Fibroblast of peridontal ligament (primary cell): Measurements from ENCODE around the gene JAM3.
A peak's percentile ranks its signal among the peaks of the same experiment; 100 is the strongest.

Experiments
- DNase-seq: peaks from one replicate; pipeline ENCODE4 v3.0.0-alpha.2; 2010; ENCODE audit errors: extremely low read depth

The JAM3 gene

DNA sequence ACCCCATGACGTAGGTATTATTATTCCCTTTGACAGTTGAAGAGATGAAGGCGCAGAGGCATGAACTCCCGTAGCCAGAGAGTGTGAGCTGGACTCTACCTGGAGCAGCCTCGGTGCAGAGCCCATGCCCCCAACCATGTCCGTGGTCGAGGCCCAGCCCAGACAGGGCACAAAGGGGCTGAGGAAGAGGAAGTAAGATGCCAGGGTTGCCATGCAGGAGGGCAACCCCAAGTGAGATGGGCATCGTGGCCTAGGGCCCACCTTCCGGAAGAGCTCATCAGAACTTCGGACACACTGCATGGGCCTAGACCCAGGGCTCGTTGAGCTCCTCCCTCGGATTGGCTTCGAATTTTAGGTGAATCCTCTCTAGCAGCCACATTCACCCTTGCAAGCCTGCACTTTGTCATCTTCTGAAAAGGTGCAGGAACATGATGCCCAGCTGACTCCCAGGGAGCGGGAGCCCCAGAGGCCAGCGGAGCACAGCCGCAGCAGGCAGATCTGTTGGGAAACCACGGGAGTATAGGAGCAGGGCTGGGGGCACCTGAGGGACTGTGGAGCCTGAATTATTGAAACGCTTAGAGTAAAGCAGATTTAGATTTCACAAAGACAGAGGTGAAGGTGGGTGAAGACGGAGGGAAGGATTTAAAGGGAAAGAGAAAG, 29.0 kb upstream of the JAM3 start:
- DNase-seq = no peak

DNA sequence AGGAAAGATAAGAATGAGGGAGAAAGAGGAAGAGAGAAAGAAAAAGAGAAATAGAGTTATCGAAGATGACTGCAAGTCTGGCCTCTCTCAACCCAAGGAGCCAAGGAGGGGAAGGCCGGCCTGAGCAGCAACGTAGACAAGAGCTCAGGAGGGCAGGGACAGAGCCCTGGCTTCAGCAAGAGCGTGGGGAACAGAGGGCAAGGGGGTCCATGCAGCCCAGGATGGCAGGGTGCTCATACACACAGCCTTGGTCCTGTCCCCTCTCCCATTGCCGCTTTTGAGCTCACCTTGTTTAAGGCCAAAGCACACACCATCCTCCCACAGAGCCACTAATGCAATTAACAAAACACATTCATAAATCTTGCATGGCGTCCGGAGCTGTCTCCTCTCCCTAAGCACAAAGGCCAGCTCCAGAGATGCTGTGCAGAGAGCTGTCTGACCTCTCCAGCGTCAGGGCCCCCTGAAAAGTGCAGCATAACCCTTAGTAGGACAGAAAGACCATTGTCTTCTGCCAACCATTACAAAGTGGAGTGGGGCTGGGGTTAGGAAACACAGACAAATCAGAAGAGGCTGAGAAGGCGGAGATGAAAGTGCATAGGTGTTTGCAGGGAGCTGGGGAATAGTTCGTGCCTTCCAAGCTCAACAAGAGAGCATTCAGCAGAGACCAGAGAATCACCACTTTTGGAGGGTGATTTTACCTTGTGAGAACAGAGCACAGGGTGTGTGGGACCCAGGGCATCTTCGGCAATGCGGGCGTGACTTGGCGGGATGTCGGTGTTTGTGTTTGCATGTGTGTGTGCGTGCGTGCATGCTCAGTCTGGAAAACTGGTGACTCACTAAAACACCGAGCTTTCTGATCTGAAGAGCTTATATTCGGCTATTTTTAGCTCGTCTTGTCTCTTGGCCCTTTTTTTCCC, 28.2 kb upstream of the JAM3 start:
- peak; percentile 28 for DNase-seq

- no peak for DNase-seq
These were observed 27.5 kb upstream of the JAM3 start for GRCh38 chr11:134041349-134041748.

DNA sequence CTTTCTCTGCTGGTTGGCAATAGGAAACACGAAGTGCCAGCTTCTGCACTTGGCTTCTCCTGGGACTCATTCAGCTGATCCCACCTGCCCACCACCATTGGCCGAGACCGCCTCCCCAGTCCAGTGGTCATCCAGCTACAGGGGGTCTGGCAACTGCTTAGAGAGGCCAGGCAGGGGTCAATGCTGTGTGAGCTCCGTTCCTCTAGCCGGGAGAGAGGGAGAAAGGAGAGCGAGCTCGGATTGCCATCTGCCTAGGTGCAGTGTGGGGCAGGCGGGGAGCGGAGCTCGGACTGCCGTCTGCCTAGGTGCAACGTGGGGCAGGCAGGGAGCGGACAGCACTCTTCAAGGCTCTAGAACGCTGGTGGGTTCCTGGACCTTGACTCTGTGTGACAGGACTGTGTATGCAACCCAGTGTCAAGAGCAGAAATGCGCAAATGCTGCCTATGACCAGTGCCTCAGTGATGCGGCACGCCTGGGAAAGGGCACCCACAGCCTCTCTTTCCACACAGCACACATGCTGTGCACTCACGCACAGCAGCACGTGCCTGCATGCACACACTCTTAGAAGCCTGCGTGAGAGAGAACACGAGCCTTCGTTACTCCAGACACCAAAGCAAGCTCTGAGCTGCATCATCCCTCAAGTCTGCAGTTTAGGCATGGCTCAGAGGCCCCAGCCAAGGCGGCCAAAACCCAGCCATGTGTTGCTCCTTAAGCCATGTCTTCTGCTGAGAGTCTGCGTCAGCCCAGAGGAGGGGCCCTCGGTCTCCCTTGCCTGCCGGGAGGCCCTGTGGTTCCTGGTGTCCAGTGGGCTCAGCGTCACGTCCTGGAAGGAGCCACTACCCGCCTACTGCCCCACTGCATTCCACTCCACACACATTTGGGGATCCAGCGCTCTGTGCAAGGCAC, 26.8 kb upstream of the JAM3 start:
- DNase-seq = no peak

DNA sequence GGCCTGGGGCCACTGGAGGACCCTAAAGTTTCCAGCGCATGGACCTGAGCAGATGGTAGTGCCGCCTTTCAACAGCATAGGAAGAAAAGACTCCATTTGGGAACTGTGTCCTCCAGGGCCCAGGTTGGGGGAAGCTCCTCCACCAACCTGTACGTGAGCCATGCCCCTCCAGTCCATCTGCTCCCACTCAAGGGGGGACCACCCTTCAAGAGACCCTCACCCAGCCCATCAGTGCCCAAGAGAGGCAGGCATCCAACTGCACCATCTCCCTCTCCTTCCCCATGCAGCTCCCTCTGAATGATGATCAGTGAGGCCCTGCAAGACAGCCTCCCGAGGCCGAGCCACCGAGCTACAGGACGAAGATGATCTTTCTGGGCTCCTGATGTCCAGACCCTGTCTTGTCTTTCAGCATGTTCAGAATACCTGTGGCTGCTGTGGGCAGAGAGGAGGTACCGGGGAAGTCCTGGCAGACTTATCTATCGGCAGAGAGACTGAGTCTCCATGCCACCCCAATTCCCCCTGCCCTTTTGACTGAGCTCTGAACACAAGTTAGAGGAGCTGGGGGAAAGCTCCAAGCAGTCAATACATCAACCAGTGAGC, 25.0 kb upstream of the JAM3 start:
- no peak for DNase-seq

DNA sequence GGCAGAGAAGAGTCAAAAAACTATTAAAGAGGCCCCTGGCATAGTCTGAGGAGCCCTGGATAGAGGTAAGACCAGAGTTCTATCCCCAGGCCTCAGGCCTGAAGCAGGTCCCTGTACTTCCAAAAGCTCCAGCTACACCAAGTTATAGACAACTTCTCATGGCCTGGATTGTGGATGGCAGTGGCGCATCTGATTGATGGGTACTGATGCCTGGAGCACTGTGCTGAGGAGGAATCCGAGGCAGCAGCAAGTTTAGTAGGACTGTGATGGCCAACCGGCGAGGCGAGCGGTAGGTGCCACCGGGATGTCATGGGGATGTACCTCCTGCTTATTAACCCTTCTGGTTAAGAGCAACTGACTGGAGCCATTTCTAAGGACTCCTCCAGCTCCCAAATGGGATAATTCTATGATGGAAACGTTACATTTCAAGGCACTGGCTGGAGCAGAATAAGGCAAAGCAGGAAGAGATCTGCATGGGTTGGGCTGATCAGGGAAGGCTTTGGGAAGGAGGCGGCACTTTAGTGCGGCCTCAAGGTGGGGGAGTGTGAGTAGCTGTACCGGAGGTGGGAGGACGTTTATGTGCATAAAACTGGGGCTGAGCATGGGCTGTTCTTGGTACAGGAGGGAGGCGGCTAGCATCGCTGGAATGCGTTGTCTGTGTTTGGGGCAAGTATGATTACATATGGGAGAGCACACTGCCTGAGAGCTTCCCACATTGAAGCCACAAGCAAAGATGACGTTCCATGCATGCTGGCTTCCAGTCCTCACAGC, 24.2 kb upstream of the JAM3 start:
- DNase-seq = no peak

DNA sequence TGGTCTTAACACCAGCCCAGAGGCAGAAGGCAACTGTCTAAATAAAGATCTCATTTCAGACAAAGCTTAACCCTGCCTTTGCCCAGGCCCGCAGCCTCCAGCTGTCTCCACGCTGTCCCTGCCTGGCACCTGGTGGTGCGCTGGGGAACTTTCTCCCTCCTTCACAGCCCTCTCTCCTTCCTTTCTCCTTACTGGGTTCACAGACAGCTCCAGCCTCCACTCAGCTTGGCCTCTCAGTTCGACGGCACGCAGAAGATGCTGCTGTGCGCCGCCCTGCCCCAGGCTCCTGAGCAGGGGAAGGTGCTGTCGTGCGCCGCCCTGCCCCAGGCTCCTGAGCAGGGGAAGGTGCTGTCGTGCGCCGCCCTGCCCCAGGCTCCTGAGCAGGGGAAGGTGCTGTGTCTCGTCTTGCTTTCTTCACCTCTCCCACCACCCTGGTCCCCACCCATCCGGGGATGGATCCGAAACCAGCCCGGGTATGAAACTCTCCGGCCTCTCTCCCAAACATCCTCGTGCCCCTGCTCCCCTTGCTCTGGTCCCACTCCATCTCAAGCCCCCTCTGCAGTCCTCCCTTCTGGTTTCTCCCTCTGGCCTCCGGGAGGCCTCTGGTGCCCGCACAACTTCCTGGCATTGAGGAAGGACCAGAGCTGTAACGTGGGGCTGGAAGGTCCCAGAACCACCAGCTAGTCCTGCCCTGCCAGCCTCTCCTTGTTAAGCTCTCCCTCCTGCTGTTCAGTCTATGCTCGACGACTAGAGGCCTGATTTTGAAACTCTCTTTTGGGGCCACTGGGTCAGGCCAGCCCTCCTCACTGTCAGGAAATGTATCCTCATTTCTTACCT, 22.9 kb upstream of the JAM3 start:
- peak; percentile 20 for DNase-seq

- DNase-seq = no peak
These were observed 22.0 kb upstream of the JAM3 start for GRCh38 chr11:134046681-134047449.

DNA sequence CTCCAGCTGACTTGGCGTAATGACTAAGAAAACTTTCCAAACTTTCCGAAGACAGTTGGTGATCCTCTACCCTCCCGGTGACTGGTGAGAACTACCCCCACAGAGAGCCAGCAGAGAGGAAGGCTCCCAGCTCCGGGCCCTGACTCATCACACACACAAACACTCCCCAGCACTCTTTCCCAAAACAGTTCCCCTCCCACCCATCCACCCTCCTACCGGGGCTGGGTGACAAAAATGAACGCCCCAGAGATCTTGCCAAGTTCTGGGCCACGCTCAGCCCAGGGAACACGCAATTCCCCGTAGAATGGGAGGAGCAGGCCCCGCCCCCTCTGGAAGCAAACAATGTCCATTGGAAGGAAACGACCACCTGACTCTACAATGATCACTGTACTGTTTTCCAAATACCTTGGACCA, 21.3 kb upstream of the JAM3 start:
- peak; percentile 85 for DNase-seq

GRCh38 chr11:134048028-134048427, 20.8 kb upstream of the JAM3 start:
- no peak for DNase-seq

DNA sequence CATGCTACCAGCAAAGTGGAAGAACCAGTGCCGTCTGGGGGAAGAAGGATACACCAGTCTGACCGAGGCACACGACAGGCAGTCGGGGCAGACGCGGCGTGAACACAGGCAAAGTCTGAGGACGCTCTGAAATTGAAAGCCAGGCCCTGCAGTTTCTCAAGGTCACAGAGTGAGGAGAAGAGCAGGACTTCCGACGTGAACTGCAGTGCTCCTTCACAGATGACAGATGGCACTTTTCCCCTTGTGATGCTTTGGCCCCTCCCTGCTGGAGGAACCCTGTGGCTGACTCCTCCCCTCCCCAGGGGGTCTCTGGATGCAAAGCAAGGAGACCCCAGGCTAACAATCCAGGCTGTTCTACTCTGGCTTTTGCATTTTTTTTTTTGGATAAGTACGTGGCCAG, 19.6 kb upstream of the JAM3 start:
- no peak for DNase-seq

GRCh38 chr11:134050541-134051383, 18.1 kb upstream of the JAM3 start:
- peak; percentile 58 for DNase-seq

- no peak for DNase-seq
These were observed 16.4 kb upstream of the JAM3 start for GRCh38 chr11:134052395-134052987.

- no peak for DNase-seq
These were observed 15.6 kb upstream of the JAM3 start for GRCh38 chr11:134052988-134053945.

DNA sequence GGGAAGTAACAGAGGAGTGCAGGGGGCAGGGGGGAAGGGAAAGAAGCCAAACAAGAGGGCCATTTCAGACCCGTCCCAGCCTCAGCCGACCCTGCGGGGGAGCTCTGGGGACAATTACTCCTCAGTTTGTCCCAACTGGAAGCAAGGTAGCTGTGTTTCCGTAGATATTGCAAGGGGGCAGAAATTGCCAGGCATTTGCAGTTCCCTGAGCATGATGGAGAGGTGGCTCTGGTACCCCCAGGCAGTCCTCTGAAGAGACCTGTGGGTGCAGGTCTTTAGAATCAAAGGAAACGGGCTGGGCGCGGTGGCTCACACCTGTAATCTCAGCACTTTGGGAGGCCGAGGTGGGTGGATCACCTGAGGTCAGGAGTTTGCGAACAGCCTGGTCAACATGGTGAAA, 13.8 kb upstream of the JAM3 start:
- DNase-seq = no peak

- no peak for DNase-seq
These were observed 8.6 kb upstream of the JAM3 start for GRCh38 chr11:134060316-134060715.
